GM18517 (cell line): ENCODE data around the gene SCFD2.
A peak's percentile ranks its signal among the peaks of the same experiment; 100 is the strongest.
"Not testable (repeated sequence)": the region's sequence is repeated elsewhere in the genome, so short reads cannot be mapped to it uniquely, and the experiment has no call there.

Experiments
- ATAC-seq: cut with Tn5 transposase; IDR thresholded peaks from one replicate; pipeline ENCODE4 v1.9.1; 2021; ENCODE audit warnings: mild to moderate bottlenecking, moderate library complexity; ENCODE audit not compliant: unreplicated experiment

The SCFD2 gene

GRCh38 chr4:53150631-53151488, 215.0 kb downstream of the SCFD2 start:
- ATAC-seq = no peak

- no peak for ATAC-seq
Observed at GRCh38 chr4:53147711-53148110, 218.2 kb downstream of the SCFD2 start.

- no peak for ATAC-seq
Observed at GRCh38 chr4:53147197-53147596, 218.7 kb downstream of the SCFD2 start.

- ATAC-seq = no peak
Observed at GRCh38 chr4:53141308-53141707, 224.6 kb downstream of the SCFD2 start.

- ATAC-seq = not testable (repeated sequence)
Observed at GRCh38 chr4:53139256-53139655, 226.6 kb downstream of the SCFD2 start.

GRCh38 chr4:53137468-53137867, 228.4 kb downstream of the SCFD2 start:
- ATAC-seq = no peak

GRCh38 chr4:53136954-53137353, 228.9 kb downstream of the SCFD2 start:
- no peak for ATAC-seq

- peak; percentile 56 for ATAC-seq
Observed at GRCh38 chr4:53132132-53132891, 233.5 kb downstream of the SCFD2 start.

- no peak for ATAC-seq
Observed at GRCh38 chr4:53131562-53131925, 234.3 kb downstream of the SCFD2 start.

GRCh38 chr4:53130896-53131561, 234.8 kb downstream of the SCFD2 start:
- ATAC-seq = no peak

- ATAC-seq = no peak
Observed at GRCh38 chr4:53128706-53129357, 237.0 kb downstream of the SCFD2 start.

- no peak for ATAC-seq
Observed at GRCh38 chr4:53128231-53128630, 237.6 kb downstream of the SCFD2 start.

GRCh38 chr4:53127365-53127764, 238.5 kb downstream of the SCFD2 start:
- ATAC-seq = no peak

GRCh38 chr4:53126099-53126498, 239.8 kb downstream of the SCFD2 start:
- ATAC-seq = no peak

- no peak for ATAC-seq
Observed at GRCh38 chr4:53123819-53124218, 242.0 kb downstream of the SCFD2 start.

GRCh38 chr4:53123171-53123570, 242.7 kb downstream of the SCFD2 start:
- ATAC-seq = no peak

- no peak for ATAC-seq
Observed at GRCh38 chr4:53122280-53123116, 243.4 kb downstream of the SCFD2 start.

- ATAC-seq = no peak
Observed at GRCh38 chr4:53121264-53121865, 244.5 kb downstream of the SCFD2 start.

GRCh38 chr4:53120778-53121177, 245.1 kb downstream of the SCFD2 start:
- ATAC-seq = no peak

- ATAC-seq = no peak
Observed at GRCh38 chr4:53119680-53120079, 246.2 kb downstream of the SCFD2 start.
